Lung (tissue), 12 donors: ENCODE data around the gene SCAMP3. TPM values are rescaled to one million over a fixed set of nuclear protein-coding genes. Genes with fewer than 3 reads are reported as not detected.

Experiments used
- ATAC-seq: fragments of 200-7000 bp; cut with Tn5 transposase; one replicate; pipeline ENCODE4 v1.9.1; 2020; ENCODE audit warnings: moderate number of reproducible peaks; ENCODE audit not compliant: insufficient read depth, low FRiP score
- DNase-seq, 3 donors: peaks; one replicate each; pipeline ENCODE4 v3.0.0-alpha.2; 2013 to 2017
- H3K27ac ChIP-seq, 2 donors: one replicate each; pipeline ENCODE4 v1.5.1; 2013; ENCODE audit warnings: mild to moderate bottlenecking in 2 of 2, moderate library complexity in 2 of 2, control low read depth in 1 of 2, inconsistent platforms in 1 of 2, low read depth in 1 of 2, low read length in 1 of 2
- H3K27me3 ChIP-seq, 3 donors: one replicate each; pipeline ENCODE4 v1.5.1; 2013; ENCODE audit warnings: low read length in 2 of 3; ENCODE audit not compliant: control insufficient read depth in 3 of 3, insufficient read depth in 3 of 3
- H3K36me3 ChIP-seq, 4 donors: one replicate each; pipeline ENCODE4 v1.5.1; 2013; ENCODE audit warnings: low read length in 4 of 4, mild to moderate bottlenecking in 1 of 4, moderate library complexity in 1 of 4; ENCODE audit not compliant: control insufficient read depth in 4 of 4, insufficient read depth in 4 of 4
- H3K4me1 ChIP-seq, 5 donors: one replicate each; pipeline ENCODE4 v1.5.1; 2013; ENCODE audit warnings: low read length in 5 of 5, mild to moderate bottlenecking in 2 of 5, moderate library complexity in 1 of 5; ENCODE audit not compliant: control insufficient read depth in 5 of 5, insufficient read depth in 5 of 5
- H3K4me3 ChIP-seq: one replicate; pipeline ENCODE4 v1.5.1; 2013; ENCODE audit warnings: mild to moderate bottlenecking, control low read depth, moderate library complexity
- H3K9ac ChIP-seq, 2 donors: one replicate each; pipeline ENCODE4 v1.5.1; 2013; ENCODE audit warnings: low read length in 2 of 2, control low read depth in 1 of 2; ENCODE audit not compliant: insufficient read depth in 1 of 2
- H3K9me3 ChIP-seq, 4 donors: one replicate each; pipeline ENCODE4 v1.5.1; 2013; ENCODE audit warnings: low read length in 3 of 4, mild to moderate bottlenecking in 1 of 4, moderate library complexity in 1 of 4; ENCODE audit not compliant: control insufficient read depth in 4 of 4, insufficient read depth in 3 of 4
- CTCF ChIP-seq: IDR thresholded peaks from 2 replicates; pipeline ENCODE4 v1.5.1; 2012; ENCODE audit warnings: mild to moderate bottlenecking; ENCODE audit errors: control extremely low read depth, extremely low read depth
- WGBS, 2 donors: extraction: QIAGEN DNeasy Blood & Tissue Kit; methylation state at CpG; one replicate each; pipeline ENCODE4 v1.1.7; 2013; 5-methylcytosine and 5-hydroxymethylcytosine counted together
- polyA plus RNA-seq, 2 donors: library from polyadenylated mRNA; stranded (reverse); fragments of 200-250 nt; gene quantifications; one replicate each; pipeline ENCODE4 v1.2.1, GENCODE V29; 2013
- total RNA-seq, 2 donors: library from RNA; depleted of rRNA in 1 of 2; stranded (reverse); fragments of >200 nt in 1 of 2; gene quantifications; one replicate each; pipeline ENCODE4 v1.2.1, GENCODE V29; 2014 to 2021
- donor health status: control.
- donor health status: control.
- donor health status: Bipolar disorder and iron deficiency.
- donor health status: healthy.
- donor health status: DM: yes; HTN: yes; CAD: no.

Gene SCAMP3
- total and polyA plus RNA-seq, 4 donors, result 29.9 to 90.3 (median 69.8) TPM

GRCh38 chr1:155277902-155278688 lies 15.9 kb upstream of the SCAMP3 start:
- H3K36me3 ChIP-seq, result peaks cover 0 to 4% (median 0%) of the 10 kb centered on the region in 4 donors
- TF ChIP-seq CTCF, result no peak
- no peaks in the 10 kb centered on the region for H3K27me3 ChIP-seq
- peaks cover 0 to 24% (median 8%) of the 10 kb centered on the region in 5 donors for H3K4me1 ChIP-seq
- 0 to 1% methylated on average over 25 to 29 of the region's 29 CpGs for WGBS, 2 donors
- H3K9ac ChIP-seq, result no peak overlapping the region
- H3K27ac ChIP-seq, result peak overlapping the region in 1 of 2 donors; percentile 43
- DNase-seq, result peak; percentile 53 to 67 (median 54)
- ATAC-seq, result no peak
- H3K9me3 ChIP-seq, result no peaks in the 10 kb centered on the region
- H3K4me3 ChIP-seq, result peak overlapping the region; percentile 47

GRCh38 chr1:155277070-155277901 lies 15.1 kb upstream of the SCAMP3 start, which contains the start of gene HCN3:
HCN3 (plus strand) TSS chr1:155277463; CDS start chr1:155277591, 128 bp downstream.
- no peaks in the 10 kb centered on the region for H3K27me3 ChIP-seq
- H3K4me3 ChIP-seq, result peak within 1 kb of the TSS; percentile 47
- H3K27ac ChIP-seq, result peak within 1 kb of the TSS in 1 of 2 donors; percentile 43
- H3K36me3 ChIP-seq, result peaks cover 0 to under 1% (median 0%) of the 10 kb centered on the region in 4 donors
- peak; percentile 98 to 99 (median 98) for DNase-seq
- H3K9ac ChIP-seq, result no peak within 1 kb of the TSS
- no peaks in the 10 kb centered on the region for H3K9me3 ChIP-seq
- H3K4me1 ChIP-seq, result peaks cover 3 to 27% (median 10%) of the 10 kb centered on the region in 5 donors
- TF ChIP-seq CTCF, result peak; percentile 69
- ATAC-seq, result peak; percentile 88
- WGBS, 2 donors, result 0 to 1% methylated on average over 61 to 68 of the region's 68 CpGs

GRCh38 chr1:155273343-155274245 lies 11.4 kb upstream of the SCAMP3 start, which contains the start of gene CLK2:
CLK2 (minus strand) TSS chr1:155273504; CDS start chr1:155270977, 2,527 bp downstream.
- peak within 1 kb of the TSS; percentile 58 to 92 for H3K9ac ChIP-seq
- 12 to 17% methylated on average over 45 to 61 of the region's 61 CpGs for WGBS, 2 donors
- peaks cover 3 to 29% (median 10%) of the 10 kb centered on the region in 5 donors for H3K4me1 ChIP-seq
- H3K4me3 ChIP-seq, result peak within 1 kb of the TSS; percentile 66
- H3K36me3 ChIP-seq, result peaks cover 18 to 23% (median 20%) of the 10 kb centered on the region in 4 donors
- H3K27ac ChIP-seq, result peak within 1 kb of the TSS; percentile 78 to 85
- H3K9me3 ChIP-seq, result no peaks in the 10 kb centered on the region
- H3K27me3 ChIP-seq, result no peaks in the 10 kb centered on the region
- ATAC-seq (peak; percentile 93), DNase-seq (peak; percentile 97 to 99 (median 97))
- no peak for TF ChIP-seq CTCF
